ENCODE data around the gene ALK. TPM values are rescaled to one million over a fixed set of nuclear protein-coding genes. Genes with fewer than 3 reads are reported as not detected.

ALK gene
- total RNA-seq, 2 donors from 2014 or later = 0.13 to 0.46 TPM

DNA sequence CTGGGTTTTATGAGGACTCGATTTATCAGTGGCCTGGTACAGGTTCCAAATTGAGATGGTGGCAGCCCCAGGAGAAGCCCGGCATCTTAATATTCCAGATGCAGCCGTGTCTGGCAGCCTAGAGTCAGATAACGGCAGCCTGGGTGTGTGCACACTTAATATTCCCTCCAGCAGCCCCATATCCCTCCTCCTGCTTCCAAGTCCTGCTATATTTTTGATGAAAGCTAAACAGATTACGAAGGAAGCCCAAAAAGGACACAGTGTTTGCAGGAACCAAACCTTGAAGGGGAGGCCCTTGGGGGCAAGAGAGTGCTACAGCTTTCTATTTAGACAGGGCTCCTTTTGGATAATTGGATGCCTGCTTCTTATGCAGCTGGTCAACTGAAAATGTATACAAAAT, 25.1 kb upstream of the ALK start:
- Mint-ChIP-seq H3K36me3 (ENCODE audit: low read depth) (no peaks in the 10 kb centered on the region), H3K27ac (no peak overlapping the region), H3K4me3 (no peak overlapping the region), H3K9me3 (no peaks in the 10 kb centered on the region), H3K27me3 (ENCODE audit: insufficient read depth) (peaks cover 6% of the 10 kb centered on the region), H3K4me1 (peaks cover 16% of the 10 kb centered on the region)
- Histone ChIP-seq H3K27me3 (ENCODE audit: control insufficient read depth, insufficient read depth, low read length, poor library complexity, severe bottlenecking) (peaks cover 5% of the 10 kb centered on the region), H3K36me3 (ENCODE audit: control insufficient read depth, insufficient read depth, low read length) (no peaks in the 10 kb centered on the region), H3K9me3 (ENCODE audit: control insufficient read depth, low read length) (no peaks in the 10 kb centered on the region), H3K9ac (ENCODE audit: extremely low read depth, low read length, poor library complexity, severe bottlenecking) (no peak overlapping the region), H3K4me3 (ENCODE audit: low read length) (no peak overlapping the region), H3K27ac (ENCODE audit: low read depth, low read length) (no peak overlapping the region), H3K4me1 (ENCODE audit: control insufficient read depth, insufficient read depth, low read length) (peaks cover 17% of the 10 kb centered on the region)
- WGBS, 2 experiments (ENCODE audit: insufficient coverage in 1 of 2, insufficient read length in 1 of 2) = 94 to 100% methylated on average over 1 to 5 of the region's 5 CpGs
- DNase-seq = no peak
- TF ChIP-seq, protein P1, sequence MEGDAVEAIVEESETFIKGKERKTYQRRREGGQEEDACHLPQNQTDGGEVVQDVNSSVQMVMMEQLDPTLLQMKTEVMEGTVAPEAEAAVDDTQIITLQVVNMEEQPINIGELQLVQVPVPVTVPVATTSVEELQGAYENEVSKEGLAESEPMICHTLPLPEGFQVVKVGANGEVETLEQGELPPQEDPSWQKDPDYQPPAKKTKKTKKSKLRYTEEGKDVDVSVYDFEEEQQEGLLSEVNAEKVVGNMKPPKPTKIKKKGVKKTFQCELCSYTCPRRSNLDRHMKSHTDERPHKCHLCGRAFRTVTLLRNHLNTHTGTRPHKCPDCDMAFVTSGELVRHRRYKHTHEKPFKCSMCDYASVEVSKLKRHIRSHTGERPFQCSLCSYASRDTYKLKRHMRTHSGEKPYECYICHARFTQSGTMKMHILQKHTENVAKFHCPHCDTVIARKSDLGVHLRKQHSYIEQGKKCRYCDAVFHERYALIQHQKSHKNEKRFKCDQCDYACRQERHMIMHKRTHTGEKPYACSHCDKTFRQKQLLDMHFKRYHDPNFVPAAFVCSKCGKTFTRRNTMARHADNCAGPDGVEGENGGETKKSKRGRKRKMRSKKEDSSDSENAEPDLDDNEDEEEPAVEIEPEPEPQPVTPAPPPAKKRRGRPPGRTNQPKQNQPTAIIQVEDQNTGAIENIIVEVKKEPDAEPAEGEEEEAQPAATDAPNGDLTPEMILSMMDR (conservative IDR thresholded peaks at IDR 0.05) = no peak

DNA sequence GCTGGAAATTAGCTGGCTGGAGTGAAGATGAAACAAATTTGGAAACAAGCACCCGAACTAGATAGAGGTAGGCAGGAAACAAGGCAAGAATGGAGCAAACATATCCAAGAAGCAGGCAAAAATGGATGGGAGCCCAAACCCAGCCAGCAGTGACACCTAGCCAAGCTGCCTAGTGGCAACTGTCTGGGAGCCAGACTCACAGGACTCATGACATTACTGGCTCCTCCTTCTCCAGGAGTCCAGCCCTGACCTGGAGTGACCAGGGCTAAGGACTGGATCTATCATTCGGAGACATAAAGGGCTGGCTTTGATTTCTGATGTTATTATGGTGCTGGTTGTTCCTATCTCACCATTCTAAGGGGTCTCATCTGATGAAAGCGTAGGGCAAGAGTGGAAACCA, 21.3 kb upstream of the ALK start:
- H3K4me3 Mint-ChIP-seq = no peak overlapping the region
- H3K27ac Mint-ChIP-seq = no peak overlapping the region
- no peaks in the 10 kb centered on the region for H3K9me3 ChIP-seq (ENCODE audit: control insufficient read depth, low read length)
- peaks cover 5% of the 10 kb centered on the region for H3K27me3 Mint-ChIP-seq (ENCODE audit: insufficient read depth)
- no peaks in the 10 kb centered on the region for H3K36me3 ChIP-seq (ENCODE audit: control insufficient read depth, insufficient read depth, low read length)
- no peak overlapping the region for H3K9ac ChIP-seq (ENCODE audit: extremely low read depth, low read length, poor library complexity, severe bottlenecking)
- peaks cover 15% of the 10 kb centered on the region for H3K4me1 Mint-ChIP-seq
- no peak overlapping the region for H3K27ac ChIP-seq (ENCODE audit: low read depth, low read length)
- no peaks in the 10 kb centered on the region for H3K4me1 ChIP-seq (ENCODE audit: control insufficient read depth, insufficient read depth, low read length)
- no peak overlapping the region for H3K4me3 ChIP-seq (ENCODE audit: low read length)
- H3K9me3 Mint-ChIP-seq = no peaks in the 10 kb centered on the region
- no peaks in the 10 kb centered on the region for H3K27me3 ChIP-seq (ENCODE audit: control insufficient read depth, insufficient read depth, low read length, poor library complexity, severe bottlenecking)
- no peaks in the 10 kb centered on the region for H3K36me3 Mint-ChIP-seq (ENCODE audit: low read depth)
- TF ChIP-seq, protein P1 (conservative IDR thresholded peaks at IDR 0.05) = no peak
- no peak for DNase-seq
- 92 to 100% methylated on average over 1 to 3 of the region's 3 CpGs for WGBS, 2 experiments (ENCODE audit: insufficient coverage in 1 of 2, insufficient read length in 1 of 2)

DNA sequence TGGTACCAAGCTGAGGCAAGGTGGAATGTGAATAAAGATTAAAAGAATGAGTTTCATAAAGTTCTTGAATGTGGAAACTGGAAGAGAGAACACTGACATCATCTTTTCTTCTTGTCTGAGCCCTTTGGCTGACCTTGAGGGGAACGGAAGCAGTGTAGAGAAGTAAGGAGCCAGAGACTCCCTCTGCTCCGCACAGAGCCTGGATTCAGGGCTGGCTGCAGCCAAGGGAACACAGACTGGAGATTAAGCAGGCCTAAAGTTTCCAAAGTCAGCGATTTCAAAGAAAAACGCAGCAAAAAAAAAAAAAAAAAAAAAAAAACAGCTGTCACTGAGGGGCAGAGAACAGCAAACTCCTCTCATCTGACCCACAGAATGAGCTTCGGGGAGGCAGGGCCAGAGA, 19.3 kb upstream of the ALK start:
- Mint-ChIP-seq H3K27ac (no peak overlapping the region), H3K4me3 (no peak overlapping the region), H3K4me1 (peaks cover 27% of the 10 kb centered on the region), H3K9me3 (no peaks in the 10 kb centered on the region), H3K27me3 (ENCODE audit: insufficient read depth) (peaks cover 3% of the 10 kb centered on the region), H3K36me3 (ENCODE audit: low read depth) (no peaks in the 10 kb centered on the region)
- Histone ChIP-seq H3K27ac (ENCODE audit: low read depth, low read length) (no peak overlapping the region), H3K36me3 (ENCODE audit: control insufficient read depth, insufficient read depth, low read length) (no peaks in the 10 kb centered on the region), H3K9me3 (ENCODE audit: control insufficient read depth, low read length) (no peaks in the 10 kb centered on the region), H3K27me3 (ENCODE audit: control insufficient read depth, insufficient read depth, low read length, poor library complexity, severe bottlenecking) (no peaks in the 10 kb centered on the region), H3K4me1 (ENCODE audit: control insufficient read depth, insufficient read depth, low read length) (no peaks in the 10 kb centered on the region), H3K4me3 (ENCODE audit: low read length) (no peak overlapping the region), H3K9ac (ENCODE audit: extremely low read depth, low read length, poor library complexity, severe bottlenecking) (no peak overlapping the region)
- DNase-seq = no peak
- TF ChIP-seq, protein P1 (conservative IDR thresholded peaks at IDR 0.05) = no peak
- WGBS, 2 experiments (ENCODE audit: insufficient coverage in 1 of 2, insufficient read length in 1 of 2) = 76 to 92% methylated on average over 4 to 5 of the region's 5 CpGs
